Measurements from ENCODE around the gene BYSL. TPM values are rescaled to one million over a fixed set of nuclear protein-coding genes. Genes with fewer than 3 reads are reported as not detected.

BYSL gene
- total RNA-seq, 1 experiment from 2014 or later = 89.7 TPM

- POLR2A ChIA-PET (ENCODE audit: low non-redundant PET) = no interaction called here
- no peaks in the 10 kb centered on the region for H3K4me1 ChIP-seq (ENCODE audit: insufficient read depth, low read length, poor library complexity, severe bottlenecking)
- peaks cover 12% of the 10 kb centered on the region for H3K36me3 ChIP-seq (ENCODE audit: insufficient read depth, low read length, poor library complexity, severe bottlenecking)
- intact Hi-C loops (cut with micrococcal nuclease; ENCODE audit: unreplicated experiment) = no loop called here
- TF ChIP-seq CTCF (conservative IDR thresholded peaks at IDR 0.05; ENCODE audit: low read depth, low read length) (no peak), EZH2 (IDR thresholded peaks at IDR 0.05; ENCODE audit: borderline replicate concordance, low read depth, low read length, poor library complexity, severe bottlenecking) (no peak)
- H3K4me3 ChIP-seq (ENCODE audit: low read depth, low read length, poor library complexity, severe bottlenecking) = no peak overlapping the region
- BruUV-seq (replicated peaks) = no TSS peak
- no peak overlapping the region for H3K27ac ChIP-seq (ENCODE audit: low read depth, low read length, poor library complexity, severe bottlenecking)
- no peaks in the 10 kb centered on the region for H3K27me3 ChIP-seq (replicated peaks; ENCODE audit: insufficient read depth, low read depth, low read length, poor library complexity)
- H3K9me3 ChIP-seq (ENCODE audit: low read depth, low read length, poor library complexity, severe bottlenecking) = no peaks in the 10 kb centered on the region
- CTCF ChIA-PET = no interaction called here
- no peak for DNase-seq (ENCODE audit: low spot score)
These were observed 7.0 kb upstream of the BYSL start for GRCh38 chr6:41914343-41914742.

- no peaks in the 10 kb centered on the region for H3K27me3 ChIP-seq (replicated peaks; ENCODE audit: insufficient read depth, low read depth, low read length, poor library complexity)
- ChIA-PET POLR2A (ENCODE audit: low non-redundant PET) (no interaction called here), CTCF (no interaction called here)
- BruUV-seq (replicated peaks) = no TSS peak
- no peak overlapping the region for H3K4me3 ChIP-seq (ENCODE audit: low read depth, low read length, poor library complexity, severe bottlenecking)
- intact Hi-C loops (cut with micrococcal nuclease; ENCODE audit: unreplicated experiment) = no loop called here
- no peaks in the 10 kb centered on the region for H3K4me1 ChIP-seq (ENCODE audit: insufficient read depth, low read length, poor library complexity, severe bottlenecking)
- no peak overlapping the region for H3K27ac ChIP-seq (ENCODE audit: low read depth, low read length, poor library complexity, severe bottlenecking)
- peaks cover 12% of the 10 kb centered on the region for H3K36me3 ChIP-seq (ENCODE audit: insufficient read depth, low read length, poor library complexity, severe bottlenecking)
- no peaks in the 10 kb centered on the region for H3K9me3 ChIP-seq (ENCODE audit: low read depth, low read length, poor library complexity, severe bottlenecking)
- no peak for TF ChIP-seq CTCF (conservative IDR thresholded peaks at IDR 0.05; ENCODE audit: low read depth, low read length)
- TF ChIP-seq EZH2 (IDR thresholded peaks at IDR 0.05; ENCODE audit: borderline replicate concordance, low read depth, low read length, poor library complexity, severe bottlenecking) = no peak
- DNase-seq (ENCODE audit: low spot score) = no peak
These were observed 6.3 kb upstream of the BYSL start for GRCh38 chr6:41914869-41915530.

DNA sequence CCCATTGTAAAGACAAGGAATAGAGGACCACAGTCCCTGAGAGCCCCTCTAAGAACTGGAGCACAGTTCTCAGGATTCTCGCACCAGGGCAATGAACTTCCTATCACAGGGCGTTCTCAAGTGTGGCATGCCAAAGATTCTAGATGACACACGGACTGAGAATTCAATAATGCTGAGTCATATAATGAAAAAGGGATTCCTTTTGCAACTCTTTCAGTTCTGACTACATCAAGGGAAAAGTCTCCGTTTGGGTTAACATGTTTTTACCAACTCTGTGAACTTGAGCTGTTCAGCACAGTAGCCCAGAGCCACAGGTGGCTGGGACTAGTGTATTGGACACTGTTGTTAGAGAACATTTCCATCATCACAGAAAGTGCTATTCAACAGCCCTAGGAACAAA is 3.8 kb upstream of the BYSL start:
- no peaks in the 10 kb centered on the region for H3K27me3 ChIP-seq (replicated peaks; ENCODE audit: insufficient read depth, low read depth, low read length, poor library complexity)
- ChIA-PET CTCF (no interaction called here), POLR2A (ENCODE audit: low non-redundant PET) (no interaction called here)
- peaks cover 2% of the 10 kb centered on the region for H3K4me1 ChIP-seq (ENCODE audit: insufficient read depth, low read length, poor library complexity, severe bottlenecking)
- peaks cover 9% of the 10 kb centered on the region for H3K36me3 ChIP-seq (ENCODE audit: insufficient read depth, low read length, poor library complexity, severe bottlenecking)
- intact Hi-C loops (cut with micrococcal nuclease; ENCODE audit: unreplicated experiment) = no loop called here
- no peaks in the 10 kb centered on the region for H3K9me3 ChIP-seq (ENCODE audit: low read depth, low read length, poor library complexity, severe bottlenecking)
- TF ChIP-seq EZH2 (IDR thresholded peaks at IDR 0.05; ENCODE audit: borderline replicate concordance, low read depth, low read length, poor library complexity, severe bottlenecking) = no peak
- TF ChIP-seq CTCF (conservative IDR thresholded peaks at IDR 0.05; ENCODE audit: low read depth, low read length) = no peak
- H3K27ac ChIP-seq (ENCODE audit: low read depth, low read length, poor library complexity, severe bottlenecking) = peak overlapping the region; percentile 29
- no peak overlapping the region for H3K4me3 ChIP-seq (ENCODE audit: low read depth, low read length, poor library complexity, severe bottlenecking)
- peak; percentile 42 for DNase-seq (ENCODE audit: low spot score)
- no TSS peak for BruUV-seq (replicated peaks)

Measured in A673 (cell line).